HepG2 (cell line): ENCODE measurements around the gene SINHCAF.
"Not testable (repeated sequence)": the region's sequence is repeated elsewhere in the genome, so short reads cannot be mapped to it uniquely, and the experiment has no call there.

ENCODE experiments used
- EP300 ChIP-seq, 3 experiments: sonication (generic) in 1 of 3; formaldehyde crosslinking in 1 of 3; IDR thresholded peaks; 2 replicates each; pipeline versions ENCODE4 v1.5.1 to v1.6.1; 2011 to 2020; ENCODE audit warnings: low read depth in 2 of 3, low read length in 2 of 3, borderline replicate concordance in 1 of 3, improper control_type of control experiment in 1 of 3, mild to moderate bottlenecking in 1 of 3, missing genetic modification reagents in 1 of 3, moderate library complexity in 1 of 3
- SUZ12 ChIP-seq: fragments of 150-350 bp; IDR thresholded peaks from 2 replicates; pipeline ENCODE4 v1.6.1; 2014; ENCODE audit warnings: low read depth, low read length
- TF ChIP-seq, protein P1 (sequence below): sonication (generic); formaldehyde crosslinking; IDR thresholded peaks from 2 replicates; pipeline ENCODE4 v1.5.0; 2020; ENCODE audit warnings: mild to moderate bottlenecking, missing genetic modification reagents, moderate library complexity
- TF ChIP-seq, protein P2 (sequence below): sonication (generic); formaldehyde crosslinking; IDR thresholded peaks from 2 replicates; pipeline ENCODE4 v1.4.0; 2020; ENCODE audit warnings: mild to moderate bottlenecking, missing genetic modification reagents

DNA sequence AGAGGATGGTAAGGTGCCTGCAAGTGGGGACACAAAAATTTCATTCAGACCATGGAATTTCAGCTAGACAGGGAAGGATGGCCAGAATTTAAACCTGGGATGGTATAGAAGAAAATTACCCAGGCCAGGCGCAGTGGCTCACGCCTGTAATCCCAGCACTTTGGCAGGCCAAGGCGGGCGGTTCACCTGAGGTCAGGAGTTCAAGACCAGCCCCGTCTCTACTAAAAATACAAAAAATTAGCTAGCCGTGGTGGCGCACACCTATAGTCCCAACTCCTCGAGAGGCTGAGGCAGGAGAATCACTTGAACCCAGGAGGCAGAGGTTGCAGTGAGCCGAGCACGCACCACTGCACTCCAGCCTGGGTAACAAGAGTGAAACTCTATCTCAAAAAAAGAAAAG lies 87.6 kb downstream of the SINHCAF start:
- TF ChIP-seq, protein P1, sequence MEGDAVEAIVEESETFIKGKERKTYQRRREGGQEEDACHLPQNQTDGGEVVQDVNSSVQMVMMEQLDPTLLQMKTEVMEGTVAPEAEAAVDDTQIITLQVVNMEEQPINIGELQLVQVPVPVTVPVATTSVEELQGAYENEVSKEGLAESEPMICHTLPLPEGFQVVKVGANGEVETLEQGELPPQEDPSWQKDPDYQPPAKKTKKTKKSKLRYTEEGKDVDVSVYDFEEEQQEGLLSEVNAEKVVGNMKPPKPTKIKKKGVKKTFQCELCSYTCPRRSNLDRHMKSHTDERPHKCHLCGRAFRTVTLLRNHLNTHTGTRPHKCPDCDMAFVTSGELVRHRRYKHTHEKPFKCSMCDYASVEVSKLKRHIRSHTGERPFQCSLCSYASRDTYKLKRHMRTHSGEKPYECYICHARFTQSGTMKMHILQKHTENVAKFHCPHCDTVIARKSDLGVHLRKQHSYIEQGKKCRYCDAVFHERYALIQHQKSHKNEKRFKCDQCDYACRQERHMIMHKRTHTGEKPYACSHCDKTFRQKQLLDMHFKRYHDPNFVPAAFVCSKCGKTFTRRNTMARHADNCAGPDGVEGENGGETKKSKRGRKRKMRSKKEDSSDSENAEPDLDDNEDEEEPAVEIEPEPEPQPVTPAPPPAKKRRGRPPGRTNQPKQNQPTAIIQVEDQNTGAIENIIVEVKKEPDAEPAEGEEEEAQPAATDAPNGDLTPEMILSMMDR (CRISPR knock-in tag), result not testable (repeated sequence)
- TF ChIP-seq, protein P2, sequence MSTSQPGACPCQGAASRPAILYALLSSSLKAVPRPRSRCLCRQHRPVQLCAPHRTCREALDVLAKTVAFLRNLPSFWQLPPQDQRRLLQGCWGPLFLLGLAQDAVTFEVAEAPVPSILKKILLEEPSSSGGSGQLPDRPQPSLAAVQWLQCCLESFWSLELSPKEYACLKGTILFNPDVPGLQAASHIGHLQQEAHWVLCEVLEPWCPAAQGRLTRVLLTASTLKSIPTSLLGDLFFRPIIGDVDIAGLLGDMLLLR, result not testable (repeated sequence)
- TF ChIP-seq EP300 (IDR thresholded peaks at IDR 0.05; ENCODE audit: low read depth in 2 of 2, low read length in 2 of 2); EP300 (CRISPR knock-in tag; IDR thresholded peaks at IDR 0.05; ENCODE audit: borderline replicate concordance); SUZ12: not testable (repeated sequence)
